ENCODE data around the gene SPANXN2.
"Not testable (repeated sequence)": the region's sequence is repeated elsewhere in the genome, so short reads cannot be mapped to it uniquely, and the experiment has no call there.

SPANXN2 gene, protein sequence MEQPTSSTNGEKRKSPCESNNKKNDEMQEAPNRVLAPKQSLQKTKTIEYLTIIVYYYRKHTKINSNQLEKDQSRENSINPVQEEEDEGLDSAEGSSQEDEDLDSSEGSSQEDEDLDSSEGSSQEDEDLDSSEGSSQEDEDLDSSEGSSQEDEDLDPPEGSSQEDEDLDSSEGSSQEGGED

DNA sequence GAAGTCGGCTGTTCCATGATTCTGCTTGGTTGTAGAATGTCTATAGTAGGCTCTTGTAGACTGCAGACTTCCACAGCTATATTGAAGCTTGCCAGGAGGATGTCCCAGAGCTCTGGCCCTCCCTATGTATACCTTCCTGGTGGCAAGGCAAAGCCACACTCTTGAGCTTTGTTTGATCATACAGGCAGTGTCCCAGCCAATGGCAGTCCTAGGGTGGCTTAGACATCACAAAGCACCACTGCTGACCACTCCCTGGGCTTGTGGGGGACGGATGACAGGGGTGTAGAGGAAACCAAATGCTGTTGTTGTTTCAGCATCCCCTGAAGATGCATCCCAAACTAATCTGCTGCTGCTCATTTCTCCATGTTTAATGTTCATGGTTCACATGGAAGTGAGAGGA is at the start of gene SPANXN2:
Gene SPANXN2, minus strand, starts transcription at position 101 of the 400 bp plus-strand sequence. Its CDS starts 84 bp downstream, at position 17.
- DNase-seq (ENCODE audit: low read depth in 2 of 3, low spot score in 2 of 3), result not testable (repeated sequence)

DNA sequence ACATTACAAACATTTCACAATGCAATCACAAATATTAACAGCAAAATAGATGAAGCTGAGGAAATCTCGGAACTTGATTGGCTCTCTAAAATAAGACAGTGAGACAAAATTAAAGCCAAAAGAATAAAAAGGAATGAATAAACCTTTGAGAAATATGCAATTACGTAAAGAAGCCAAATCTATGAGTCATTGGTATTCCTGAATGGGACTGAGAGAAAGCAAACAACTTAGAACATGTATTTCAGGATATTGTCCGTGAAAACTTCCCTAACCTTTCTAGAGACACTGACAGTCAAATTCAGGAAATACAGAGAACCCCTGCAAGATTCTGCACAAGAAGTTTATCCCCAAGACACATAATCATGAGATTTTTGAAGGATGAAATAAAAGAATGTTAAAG is 48.4 kb upstream of the SPANXN2 start:
- no peak for DNase-seq (ENCODE audit: low read depth in 2 of 3, low spot score in 2 of 3)

DNA sequence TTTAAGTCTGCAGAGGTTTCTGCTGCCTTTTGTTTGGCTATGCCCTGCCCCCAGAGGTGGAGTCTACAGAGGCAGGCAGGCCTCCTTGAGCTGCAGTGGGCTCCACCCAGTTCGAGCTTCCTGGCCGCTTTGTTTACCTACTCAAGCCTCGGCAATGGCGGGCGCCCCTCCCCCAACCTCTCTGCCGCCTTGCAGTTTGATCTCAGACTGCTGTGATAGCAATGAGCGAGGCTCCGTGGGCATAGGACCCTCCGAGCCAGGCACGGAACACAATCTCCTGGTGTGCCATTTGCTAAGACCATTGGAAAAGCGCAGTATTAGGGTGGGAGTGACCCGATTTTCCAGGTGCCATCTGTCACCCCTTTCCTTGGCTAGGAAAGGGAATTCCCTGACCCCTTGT is 47.2 kb upstream of the SPANXN2 start:
- not testable (repeated sequence) for DNase-seq (ENCODE audit: low read depth in 2 of 3, low spot score in 2 of 3)

DNA sequence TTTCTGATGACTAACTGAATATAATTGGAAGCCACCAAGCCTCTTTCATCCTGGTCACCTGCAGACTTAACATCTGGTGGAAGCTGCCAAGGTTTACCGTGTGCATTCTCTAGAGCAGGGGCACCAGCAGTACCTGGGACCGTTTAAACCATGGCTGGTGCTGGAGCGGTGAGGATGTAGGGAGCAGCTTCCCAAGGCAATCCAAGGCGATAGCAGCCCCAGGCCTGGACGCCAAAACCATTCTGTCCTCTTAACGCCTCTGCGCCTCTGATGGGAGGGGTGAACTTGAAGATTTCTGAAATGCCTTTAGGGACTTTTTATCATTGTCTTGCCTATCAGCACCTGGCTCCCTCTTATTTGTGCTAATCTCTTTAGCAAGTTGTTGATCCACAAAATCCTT is 37.3 kb upstream of the SPANXN2 start:
- DNase-seq (ENCODE audit: low read depth in 2 of 3, low spot score in 2 of 3), result no peak

DNA sequence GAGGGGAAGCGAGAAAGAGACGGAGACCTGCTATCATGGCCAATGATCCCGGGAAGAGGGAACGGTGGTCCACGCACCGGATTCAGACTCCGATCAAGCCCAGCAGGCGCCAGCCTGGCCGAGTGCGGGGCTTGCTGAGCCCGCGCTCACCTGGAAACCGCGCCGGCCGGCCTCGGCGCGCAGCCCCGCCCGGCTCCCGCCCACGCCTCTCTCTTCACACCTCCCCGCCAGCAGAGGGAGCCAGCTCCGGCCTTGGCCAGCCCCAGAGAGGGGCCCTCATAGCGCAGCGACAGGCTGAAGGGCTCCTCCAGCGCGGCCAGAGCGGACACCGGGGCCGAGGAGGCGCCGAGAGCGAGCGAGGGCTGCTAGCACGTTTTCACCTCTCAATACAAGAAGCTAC is 36.8 kb upstream of the SPANXN2 start:
- DNase-seq (ENCODE audit: low read depth in 2 of 3, low spot score in 2 of 3), result no peak

DNA sequence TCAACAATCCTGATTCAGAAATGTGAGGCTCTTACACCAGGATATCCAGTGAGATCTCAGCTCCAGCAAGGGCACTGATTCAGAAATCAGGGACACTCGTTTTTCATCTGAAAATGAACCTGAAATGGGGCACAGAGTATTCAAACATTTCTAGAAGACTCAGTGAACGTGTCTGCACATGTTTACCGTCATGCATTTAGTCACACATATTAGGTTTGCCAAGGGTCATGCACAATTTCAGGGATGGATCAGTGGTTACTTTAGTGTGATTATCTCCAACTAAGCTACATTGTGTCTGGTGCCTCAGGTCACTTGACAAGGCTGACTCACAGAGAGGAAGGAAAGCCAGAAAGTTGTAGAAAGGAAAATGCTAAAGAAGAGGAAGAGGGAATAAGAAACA is 33.6 kb upstream of the SPANXN2 start:
- DNase-seq (ENCODE audit: low read depth in 2 of 3, low spot score in 2 of 3), result no peak

DNA sequence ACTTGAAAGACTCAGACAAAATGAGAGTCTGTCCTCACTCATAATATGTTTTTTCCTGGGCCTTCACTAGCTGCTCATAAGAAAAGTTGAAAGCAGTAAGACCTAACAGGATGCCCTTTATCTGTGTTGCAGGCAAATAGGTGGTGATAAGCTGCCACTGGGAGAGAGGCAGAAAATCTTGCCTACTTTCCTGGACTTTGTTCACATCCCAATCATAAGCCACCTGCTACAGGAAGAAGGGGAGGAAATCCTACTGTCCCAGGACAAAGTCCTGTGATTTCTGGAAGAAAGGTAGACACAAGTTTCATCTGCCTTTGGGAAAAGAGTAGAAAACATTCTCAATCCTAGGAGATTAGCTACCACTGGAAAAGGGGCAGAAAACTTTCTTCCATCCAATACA is 13.3 kb upstream of the SPANXN2 start:
- no peak for DNase-seq (ENCODE audit: low read depth in 2 of 3, low spot score in 2 of 3)

DNA sequence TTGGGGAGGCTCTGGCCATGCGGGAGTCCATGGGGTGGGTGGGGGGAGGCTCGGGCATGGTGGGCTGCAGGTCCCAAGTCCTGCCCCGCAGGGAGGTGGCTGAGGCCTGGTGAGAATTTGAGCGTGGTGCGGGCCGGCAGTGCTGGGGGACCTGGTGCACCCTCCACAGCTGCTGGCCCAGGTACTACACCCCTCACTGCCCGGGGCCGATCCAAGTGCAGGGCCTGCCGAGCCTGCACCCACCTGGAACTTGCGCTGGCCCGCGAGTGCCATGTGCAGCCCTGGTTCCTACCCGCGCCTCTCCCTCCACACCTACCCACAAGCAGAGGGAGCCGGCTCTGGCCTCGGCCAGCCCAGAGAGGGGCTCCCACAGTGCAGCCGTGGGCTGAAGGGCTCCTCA is 5.7 kb upstream of the SPANXN2 start:
- DNase-seq (ENCODE audit: low read depth in 2 of 3, low spot score in 2 of 3), result no peak

DNA sequence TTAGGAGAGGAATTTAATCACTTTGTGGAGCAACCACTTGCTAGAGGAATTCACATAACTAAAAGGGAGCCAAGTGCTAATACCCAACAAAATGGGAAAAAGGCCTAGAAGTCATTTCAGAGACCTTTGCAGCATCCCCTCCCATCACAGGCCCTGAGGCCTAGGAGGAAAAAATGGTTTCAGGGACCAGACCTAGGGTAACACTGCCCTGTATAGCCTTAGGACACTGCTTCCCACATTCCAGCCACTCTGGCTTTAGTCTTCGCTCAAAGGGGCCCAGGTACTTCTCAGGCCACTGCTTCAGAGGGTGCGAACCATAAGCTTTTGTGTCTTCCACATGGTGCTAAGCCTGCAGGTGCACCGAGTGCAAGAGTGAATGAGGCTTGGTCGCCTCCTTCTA is 19.1 kb downstream of the SPANXN2 start:
- DNase-seq (ENCODE audit: low read depth in 2 of 3, low spot score in 2 of 3), result no peak

DNA sequence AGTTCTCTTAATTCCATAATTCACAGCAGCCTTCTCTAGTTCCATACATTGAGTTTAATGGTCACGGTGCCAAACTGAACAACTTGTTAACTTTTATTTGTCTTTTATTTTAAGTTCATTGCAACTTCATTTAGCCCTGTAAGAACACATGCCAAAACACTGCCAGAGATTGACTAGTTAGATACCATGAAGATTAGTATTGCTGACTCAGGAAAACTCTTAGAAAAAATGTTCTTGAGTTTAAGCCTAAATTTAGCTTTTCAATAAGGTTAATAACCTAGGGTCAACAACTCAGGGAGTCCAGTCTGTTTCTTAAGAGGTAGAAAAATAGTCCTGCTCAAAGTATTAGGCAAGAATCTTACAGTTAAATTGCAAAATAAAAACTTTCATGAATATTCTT is 25.7 kb downstream of the SPANXN2 start:
- no peak for DNase-seq (ENCODE audit: low read depth in 2 of 3, low spot score in 2 of 3)

DNA sequence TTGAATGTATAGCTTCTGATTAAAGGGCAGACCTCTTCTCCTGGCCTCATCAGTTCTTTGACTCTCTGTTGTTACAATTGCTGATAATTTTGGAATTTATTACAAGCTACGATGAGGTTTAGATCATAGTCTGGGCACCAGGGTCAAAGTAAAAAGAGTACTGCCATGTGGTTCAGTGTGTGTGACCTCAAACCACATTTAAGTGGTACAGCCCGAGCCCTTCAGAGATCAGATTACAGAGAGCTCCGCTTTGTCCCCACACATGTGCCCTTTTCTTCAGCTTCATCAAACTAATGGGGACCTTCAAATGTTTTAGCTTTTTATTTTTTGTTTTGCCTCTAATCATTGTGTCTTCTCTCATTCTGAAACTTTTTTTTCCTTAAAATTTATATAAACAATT is 37.1 kb downstream of the SPANXN2 start:
- no peak for DNase-seq (ENCODE audit: low read depth in 2 of 3, low spot score in 2 of 3)

DNA sequence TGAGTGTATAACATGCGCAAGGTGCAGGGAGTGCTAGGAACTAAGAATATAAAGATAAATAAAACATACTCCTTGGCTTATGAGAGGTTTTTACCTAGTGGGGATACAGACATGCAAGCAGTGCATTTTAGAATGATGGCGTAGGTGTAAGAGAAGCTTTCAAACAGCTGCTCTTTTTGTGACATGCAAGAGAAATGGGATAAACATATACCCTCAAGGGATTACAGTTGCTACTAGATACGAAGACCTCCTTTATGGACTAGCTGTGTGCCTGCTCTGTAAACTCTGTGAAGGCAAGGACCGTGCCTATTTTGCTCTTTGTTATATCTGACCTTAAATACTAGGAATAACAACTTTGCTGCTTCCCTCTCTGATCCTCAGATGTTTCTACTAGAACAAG is 45.6 kb downstream of the SPANXN2 start:
- no peak for DNase-seq (ENCODE audit: low read depth in 2 of 3, low spot score in 2 of 3)

DNA sequence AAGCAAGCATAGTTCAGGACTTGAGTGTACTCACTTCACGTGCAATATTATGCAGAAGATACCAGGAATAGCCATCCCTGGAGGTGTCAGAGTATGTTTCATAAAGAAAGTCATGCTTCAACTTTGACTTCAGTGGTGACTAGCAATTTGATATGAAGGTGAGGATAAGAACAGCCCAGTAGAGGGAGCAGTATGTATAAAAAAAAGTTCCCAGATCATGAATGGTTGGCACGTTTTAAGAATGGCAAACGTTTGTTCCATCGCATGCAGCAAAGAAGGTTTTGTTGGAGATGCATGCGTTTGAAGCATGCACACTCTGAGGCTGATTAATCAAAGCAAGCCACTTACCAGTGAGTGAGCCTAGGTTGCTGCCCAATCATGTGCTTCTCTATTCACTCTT is 51.2 kb downstream of the SPANXN2 start:
- no peak for DNase-seq (ENCODE audit: low read depth in 2 of 3, low spot score in 2 of 3)

DNA sequence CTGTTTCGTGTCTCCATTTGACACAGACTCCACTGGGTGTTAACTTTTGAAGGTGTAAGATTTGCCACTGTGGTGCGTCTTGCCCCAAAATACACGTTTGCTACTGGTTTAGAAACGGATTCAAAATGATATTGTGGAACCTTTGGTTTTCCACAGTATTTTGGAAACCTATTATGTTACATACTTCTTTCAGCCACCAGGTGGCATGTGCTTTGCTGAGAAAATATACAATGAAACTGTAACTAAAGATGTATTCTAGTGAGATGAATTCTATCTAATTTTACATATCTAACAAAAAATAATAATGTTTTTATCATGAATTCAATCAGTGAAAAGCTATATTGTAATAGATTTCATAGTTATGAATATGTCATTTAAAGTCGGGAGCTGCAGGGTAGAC is 56.2 kb downstream of the SPANXN2 start:
- DNase-seq (ENCODE audit: low read depth in 2 of 3, low spot score in 2 of 3), result no peak

DNA sequence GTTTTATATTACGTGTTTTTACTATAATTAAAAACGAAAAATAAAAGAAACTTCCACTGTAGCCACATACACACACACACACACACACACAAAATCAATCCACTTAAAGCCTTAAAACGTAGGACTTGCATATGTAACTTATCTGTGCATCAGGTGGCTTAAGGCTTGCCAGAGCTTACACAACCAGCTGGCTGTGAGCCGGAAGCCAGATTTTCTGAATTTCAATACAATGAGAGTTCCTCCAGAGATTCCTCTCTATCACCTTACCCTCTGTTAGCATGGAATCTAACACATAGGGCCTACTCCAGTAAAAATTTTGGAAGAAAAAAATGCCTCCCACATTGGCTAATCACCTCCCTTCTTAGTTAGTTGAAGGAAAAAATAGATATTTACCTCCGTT is 56.8 kb downstream of the SPANXN2 start:
- DNase-seq (ENCODE audit: low read depth in 2 of 3, low spot score in 2 of 3), result no peak

All from activated CD8-positive, alpha-beta memory T cell treated with anti-CD3 and anti-CD28 coated beads for 48 hours (primary cell).